ENCODE measurements around the gene ITCH. TPM values are rescaled to one million over a fixed set of nuclear protein-coding genes. Genes with fewer than 3 reads are reported as not detected.
"Not testable (repeated sequence)": the region's sequence is repeated elsewhere in the genome, so short reads cannot be mapped to it uniquely, and the experiment has no call there.

ITCH gene
- total RNA-seq, 1 donor from 2014 or later: 96.9 TPM

GRCh38 chr20:34364223-34364506 is 1.1 kb downstream of the ITCH start:
- H3K36me3 Mint-ChIP-seq (ENCODE audit: low read depth): peaks cover 19% of the 10 kb centered on the region
- H3K4me1 Mint-ChIP-seq (ENCODE audit: low read depth): peaks cover 54% of the 10 kb centered on the region
- DNase-seq (ENCODE audit: low spot score): no peak
- TF ChIP-seq, protein P1, sequence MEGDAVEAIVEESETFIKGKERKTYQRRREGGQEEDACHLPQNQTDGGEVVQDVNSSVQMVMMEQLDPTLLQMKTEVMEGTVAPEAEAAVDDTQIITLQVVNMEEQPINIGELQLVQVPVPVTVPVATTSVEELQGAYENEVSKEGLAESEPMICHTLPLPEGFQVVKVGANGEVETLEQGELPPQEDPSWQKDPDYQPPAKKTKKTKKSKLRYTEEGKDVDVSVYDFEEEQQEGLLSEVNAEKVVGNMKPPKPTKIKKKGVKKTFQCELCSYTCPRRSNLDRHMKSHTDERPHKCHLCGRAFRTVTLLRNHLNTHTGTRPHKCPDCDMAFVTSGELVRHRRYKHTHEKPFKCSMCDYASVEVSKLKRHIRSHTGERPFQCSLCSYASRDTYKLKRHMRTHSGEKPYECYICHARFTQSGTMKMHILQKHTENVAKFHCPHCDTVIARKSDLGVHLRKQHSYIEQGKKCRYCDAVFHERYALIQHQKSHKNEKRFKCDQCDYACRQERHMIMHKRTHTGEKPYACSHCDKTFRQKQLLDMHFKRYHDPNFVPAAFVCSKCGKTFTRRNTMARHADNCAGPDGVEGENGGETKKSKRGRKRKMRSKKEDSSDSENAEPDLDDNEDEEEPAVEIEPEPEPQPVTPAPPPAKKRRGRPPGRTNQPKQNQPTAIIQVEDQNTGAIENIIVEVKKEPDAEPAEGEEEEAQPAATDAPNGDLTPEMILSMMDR (IDR thresholded peaks at IDR 0.05): no peak
- H3K27me3 Mint-ChIP-seq (ENCODE audit: low read depth): no peaks in the 10 kb centered on the region
- H3K27ac Mint-ChIP-seq (ENCODE audit: unreplicated experiment): peak overlapping the region; percentile 99
- H3K9me3 Mint-ChIP-seq (ENCODE audit: low read depth): no peaks in the 10 kb centered on the region
- H3K4me3 Mint-ChIP-seq (ENCODE audit: unreplicated experiment): peak overlapping the region; percentile 97

DNA sequence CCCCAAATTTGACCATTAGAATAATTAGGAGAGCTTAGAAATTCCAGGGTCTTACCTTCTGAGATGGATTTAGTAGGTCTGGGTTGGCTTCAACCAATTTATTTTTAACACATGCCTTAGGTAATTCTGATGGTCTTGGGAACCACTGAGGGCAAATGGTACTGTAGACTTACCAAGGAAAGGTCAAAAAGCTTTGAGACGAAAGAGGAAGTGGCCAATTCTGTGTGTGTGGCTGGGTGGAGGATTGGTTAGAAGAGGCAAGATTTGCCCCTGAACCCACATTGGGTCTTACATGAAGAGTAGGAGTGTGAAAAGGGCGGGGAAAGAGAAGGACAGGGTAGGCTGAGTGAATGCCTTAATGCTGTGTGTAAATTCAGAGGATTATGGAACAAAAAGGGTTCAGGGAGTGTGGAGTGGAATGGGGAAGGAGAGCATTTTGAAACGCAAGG is 2.7 kb downstream of the ITCH start:
- no peaks in the 10 kb centered on the region for H3K9me3 Mint-ChIP-seq (ENCODE audit: low read depth)
- peak overlapping the region; percentile 99 for H3K27ac Mint-ChIP-seq (ENCODE audit: unreplicated experiment)
- no peak for DNase-seq (ENCODE audit: low spot score)
- TF ChIP-seq, protein P1 (IDR thresholded peaks at IDR 0.05): no peak
- H3K27me3 Mint-ChIP-seq (ENCODE audit: low read depth): no peaks in the 10 kb centered on the region
- peak overlapping the region; percentile 97 for H3K4me3 Mint-ChIP-seq (ENCODE audit: unreplicated experiment)
- peaks cover 54% of the 10 kb centered on the region for H3K4me1 Mint-ChIP-seq (ENCODE audit: low read depth)
- peaks cover 32% of the 10 kb centered on the region for H3K36me3 Mint-ChIP-seq (ENCODE audit: low read depth)

DNA sequence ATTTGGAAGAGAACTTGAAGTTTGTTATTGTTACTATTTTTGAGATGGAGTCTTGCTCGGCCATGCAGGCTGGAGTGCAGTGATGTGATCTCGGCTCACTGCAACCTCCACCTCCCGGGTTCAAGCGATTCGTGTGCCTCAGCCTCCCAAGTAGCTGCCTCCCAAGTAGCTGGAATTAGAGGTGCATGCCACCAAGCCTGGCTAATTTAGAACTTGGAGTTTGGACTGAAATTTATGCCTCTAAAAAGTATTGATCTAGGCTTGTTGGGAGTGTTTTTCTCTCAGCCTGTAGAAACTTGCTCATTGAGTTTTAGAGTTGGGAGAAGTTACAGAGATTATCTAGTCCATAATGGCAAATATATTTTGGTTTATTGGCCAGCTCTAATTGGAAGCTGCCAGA is 4.1 kb downstream of the ITCH start:
- Mint-ChIP-seq H3K4me3 (ENCODE audit: unreplicated experiment) (no peak overlapping the region), H3K27ac (ENCODE audit: unreplicated experiment) (peak overlapping the region; percentile 85), H3K27me3 (ENCODE audit: low read depth) (no peaks in the 10 kb centered on the region), H3K36me3 (ENCODE audit: low read depth) (peaks cover 37% of the 10 kb centered on the region), H3K4me1 (ENCODE audit: low read depth) (peaks cover 54% of the 10 kb centered on the region), H3K9me3 (ENCODE audit: low read depth) (no peaks in the 10 kb centered on the region)
- no peak for DNase-seq (ENCODE audit: low spot score)
- TF ChIP-seq, protein P1 (IDR thresholded peaks at IDR 0.05): no peak

DNA sequence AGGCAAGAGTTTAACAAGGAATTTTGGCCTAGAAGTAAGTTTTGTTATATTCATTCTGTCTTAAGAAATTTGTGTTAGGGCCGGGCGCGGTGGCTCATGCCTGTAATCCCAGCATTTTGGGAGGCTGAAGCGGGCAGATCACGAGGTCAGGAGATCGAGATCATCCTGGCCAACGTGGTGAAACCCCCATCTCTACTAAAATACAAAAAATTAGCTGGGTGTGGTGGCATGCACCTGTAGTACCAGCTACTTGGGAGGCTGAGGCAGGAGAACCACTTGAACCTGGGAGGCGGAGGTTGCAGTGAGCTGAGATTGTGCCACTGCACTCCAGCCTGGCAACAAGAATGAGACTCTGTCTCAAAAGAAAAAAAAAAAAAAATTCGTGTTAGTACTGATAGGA is 4.8 kb downstream of the ITCH start:
- Mint-ChIP-seq H3K36me3 (ENCODE audit: low read depth) (peaks cover 39% of the 10 kb centered on the region), H3K4me1 (ENCODE audit: low read depth) (peaks cover 50% of the 10 kb centered on the region), H3K27ac (ENCODE audit: unreplicated experiment) (peak overlapping the region; percentile 77)
- not testable (repeated sequence) for H3K4me3 Mint-ChIP-seq (ENCODE audit: unreplicated experiment); H3K9me3 Mint-ChIP-seq (ENCODE audit: low read depth); H3K27me3 Mint-ChIP-seq (ENCODE audit: low read depth)
- peak; percentile 5 for DNase-seq (ENCODE audit: low spot score)

- Mint-ChIP-seq H3K4me1 (ENCODE audit: low read depth) (peaks cover 47% of the 10 kb centered on the region), H3K9me3 (ENCODE audit: low read depth) (no peaks in the 10 kb centered on the region), H3K27me3 (ENCODE audit: low read depth) (no peaks in the 10 kb centered on the region), H3K4me3 (ENCODE audit: unreplicated experiment) (no peak overlapping the region), H3K36me3 (ENCODE audit: low read depth) (peaks cover 38% of the 10 kb centered on the region), H3K27ac (ENCODE audit: unreplicated experiment) (peak overlapping the region; percentile 77)
- DNase-seq (ENCODE audit: low spot score): no peak
- TF ChIP-seq, protein P1 (IDR thresholded peaks at IDR 0.05): peak; percentile 22
Observed at GRCh38 chr20:34368547-34368946, 5.5 kb downstream of the ITCH start.

GRCh38 chr20:34369265-34369664 is 6.2 kb downstream of the ITCH start:
- Mint-ChIP-seq H3K27ac (ENCODE audit: unreplicated experiment) (peak overlapping the region; percentile 77), H3K9me3 (ENCODE audit: low read depth) (no peaks in the 10 kb centered on the region), H3K36me3 (ENCODE audit: low read depth) (peaks cover 36% of the 10 kb centered on the region), H3K4me3 (ENCODE audit: unreplicated experiment) (no peak overlapping the region), H3K27me3 (ENCODE audit: low read depth) (no peaks in the 10 kb centered on the region), H3K4me1 (ENCODE audit: low read depth) (peaks cover 42% of the 10 kb centered on the region)
- no peak for DNase-seq (ENCODE audit: low spot score)
- TF ChIP-seq, protein P1 (IDR thresholded peaks at IDR 0.05): no peak

Measured in chondrocyte (in vitro differentiated cells).